ENCODE results near the gene FBXL15.

The FBXL15 gene

GRCh38 chr10:102419269-102420180 is 1.1 kb upstream of the FBXL15 start:
- peak overlapping the region; percentile 74; the same call in 1 of the 2 replicates for H3K27ac ChIP-seq (ENCODE audit: low read length)
- H3K4me3 ChIP-seq (ENCODE audit: low read length): peak overlapping the region; percentile 86
- H3K9ac ChIP-seq (ENCODE audit: low read length): peak overlapping the region; percentile 80; the same call in 1 of the 2 replicates

DNA sequence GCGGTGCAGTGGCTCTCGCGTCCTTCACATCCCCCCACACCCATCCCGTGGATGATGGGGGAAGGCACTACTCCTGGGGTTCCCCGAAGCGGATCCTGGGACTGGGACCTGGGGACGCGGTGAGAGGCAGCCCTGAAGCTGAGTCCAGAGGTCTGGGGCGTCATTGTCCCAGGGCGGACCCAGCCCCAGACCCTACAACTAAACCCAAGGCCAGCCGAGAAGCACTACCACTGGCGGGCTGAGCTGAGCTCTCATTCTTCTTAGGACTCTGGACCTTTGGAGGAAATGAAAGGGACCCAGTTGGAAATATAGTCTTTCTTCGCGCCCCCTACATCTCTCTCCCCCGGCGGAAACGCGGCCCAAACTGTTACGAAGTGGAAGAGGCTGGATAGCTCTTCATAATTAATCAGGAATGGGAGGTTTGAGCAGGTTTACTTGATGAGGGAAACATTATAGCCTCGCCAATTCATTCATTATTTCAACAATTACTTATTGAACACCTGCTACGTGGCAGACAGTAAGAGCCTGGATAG is 389 bp upstream of the FBXL15 start:
- no peaks in the 10 kb centered on the region for H3K9me3 ChIP-seq (replicated peaks; ENCODE audit: insufficient read depth, low read length)
- peaks cover 4% of the 10 kb centered on the region; the same call in 1 of the 2 replicates for H3K79me2 ChIP-seq (ENCODE audit: low read length)
- peak overlapping the region; percentile 86 for H3K4me3 ChIP-seq (ENCODE audit: low read length)
- DNase-seq: no peak
- no peaks in the 10 kb centered on the region for H4K20me1 ChIP-seq (ENCODE audit: insufficient read depth, low read length)
- no peak for TF ChIP-seq CTCF (IDR thresholded peaks at IDR 0.05; ENCODE audit: low read length)
- no peak for TF ChIP-seq EZH2 (optimal IDR thresholded peaks at IDR 0.05; ENCODE audit: low read depth, low read length)
- TF ChIP-seq EZH2phosphoT487 (IDR thresholded peaks at IDR 0.05; ENCODE audit: low read length): no peak
- H3K27ac ChIP-seq (ENCODE audit: low read length): peak overlapping the region; percentile 74; the same call in 1 of the 2 replicates
- H3F3A ChIP-seq (ENCODE audit: insufficient read depth, low read length): peaks cover 22% of the 10 kb centered on the region
- peak overlapping the region; percentile 100 for H3K4me2 ChIP-seq (ENCODE audit: low read depth, low read length)
- H3K27me3 ChIP-seq (replicated peaks; ENCODE audit: insufficient read depth, low read length): peaks cover 26% of the 10 kb centered on the region
- H3K9me2 ChIP-seq (replicated peaks; ENCODE audit: insufficient read depth, low read length): no peaks in the 10 kb centered on the region
- H2AFZ ChIP-seq (ENCODE audit: low read length): peak overlapping the region; percentile 84
- H3K4me1 ChIP-seq (ENCODE audit: low read length): peaks cover 15% of the 10 kb centered on the region
- no peaks in the 10 kb centered on the region for H3K36me3 ChIP-seq (replicated peaks; ENCODE audit: insufficient read depth, low read length)
- H3K9ac ChIP-seq (ENCODE audit: low read length): peak overlapping the region; percentile 80; the same call in 1 of the 2 replicates

More at GRCh38 chr10:102419269-102420180, 1.1 kb upstream of the FBXL15 start:
- Histone ChIP-seq H3F3A (ENCODE audit: insufficient read depth, low read length) (peaks cover 22% of the 10 kb centered on the region), H3K4me2 (ENCODE audit: low read depth, low read length) (peak overlapping the region; percentile 100), H3K27me3 (replicated peaks; ENCODE audit: insufficient read depth, low read length) (peaks cover 33% of the 10 kb centered on the region), H3K36me3 (replicated peaks; ENCODE audit: insufficient read depth, low read length) (no peaks in the 10 kb centered on the region), H3K4me1 (ENCODE audit: low read length) (peaks cover 15% of the 10 kb centered on the region), H3K9me2 (replicated peaks; ENCODE audit: insufficient read depth, low read length) (no peaks in the 10 kb centered on the region), H4K20me1 (ENCODE audit: insufficient read depth, low read length) (no peaks in the 10 kb centered on the region), H2AFZ (ENCODE audit: low read length) (peak overlapping the region; percentile 84), H3K9me3 (replicated peaks; ENCODE audit: insufficient read depth, low read length) (no peaks in the 10 kb centered on the region), H3K79me2 (ENCODE audit: low read length) (peaks cover 4% of the 10 kb centered on the region; the same call in 1 of the 2 replicates)
- peak; percentile 69 for DNase-seq
- no peak for TF ChIP-seq EZH2phosphoT487 (IDR thresholded peaks at IDR 0.05; ENCODE audit: low read length)
- no peak for TF ChIP-seq CTCF (IDR thresholded peaks at IDR 0.05; ENCODE audit: low read length)
- no peak for TF ChIP-seq EZH2 (optimal IDR thresholded peaks at IDR 0.05; ENCODE audit: low read depth, low read length)

- Histone ChIP-seq H3K9me2 (replicated peaks; ENCODE audit: insufficient read depth, low read length) (no peaks in the 10 kb centered on the region), H3K79me2 (ENCODE audit: low read length) (peaks cover 4% of the 10 kb centered on the region; the same call in 1 of the 2 replicates), H2AFZ (ENCODE audit: low read length) (peak overlapping the region; percentile 84), H4K20me1 (ENCODE audit: insufficient read depth, low read length) (no peaks in the 10 kb centered on the region), H3K4me2 (ENCODE audit: low read depth, low read length) (peak overlapping the region; percentile 100), H3F3A (ENCODE audit: insufficient read depth, low read length) (peaks cover 22% of the 10 kb centered on the region), H3K27me3 (replicated peaks; ENCODE audit: insufficient read depth, low read length) (peaks cover 14% of the 10 kb centered on the region), H3K27ac (ENCODE audit: low read length) (peak overlapping the region; percentile 74; the same call in 1 of the 2 replicates), H3K4me1 (ENCODE audit: low read length) (peaks cover 15% of the 10 kb centered on the region), H3K36me3 (replicated peaks; ENCODE audit: insufficient read depth, low read length) (no peaks in the 10 kb centered on the region), H3K9me3 (replicated peaks; ENCODE audit: insufficient read depth, low read length) (no peaks in the 10 kb centered on the region), H3K4me3 (ENCODE audit: low read length) (peak overlapping the region; percentile 86), H3K9ac (ENCODE audit: low read length) (peak overlapping the region; percentile 80)
- no peak for DNase-seq
- TF ChIP-seq CTCF (IDR thresholded peaks at IDR 0.05; ENCODE audit: low read length) (no peak), EZH2 (optimal IDR thresholded peaks at IDR 0.05; ENCODE audit: low read depth, low read length) (no peak), EZH2phosphoT487 (IDR thresholded peaks at IDR 0.05; ENCODE audit: low read length) (no peak)
Measured at GRCh38 chr10:102421507-102421756, 796 bp downstream of the FBXL15 start.
